ENCODE results near the gene PTPRU.
A peak's percentile ranks its signal among the peaks of the same experiment; 100 is the strongest.

PTPRU gene

DNA sequence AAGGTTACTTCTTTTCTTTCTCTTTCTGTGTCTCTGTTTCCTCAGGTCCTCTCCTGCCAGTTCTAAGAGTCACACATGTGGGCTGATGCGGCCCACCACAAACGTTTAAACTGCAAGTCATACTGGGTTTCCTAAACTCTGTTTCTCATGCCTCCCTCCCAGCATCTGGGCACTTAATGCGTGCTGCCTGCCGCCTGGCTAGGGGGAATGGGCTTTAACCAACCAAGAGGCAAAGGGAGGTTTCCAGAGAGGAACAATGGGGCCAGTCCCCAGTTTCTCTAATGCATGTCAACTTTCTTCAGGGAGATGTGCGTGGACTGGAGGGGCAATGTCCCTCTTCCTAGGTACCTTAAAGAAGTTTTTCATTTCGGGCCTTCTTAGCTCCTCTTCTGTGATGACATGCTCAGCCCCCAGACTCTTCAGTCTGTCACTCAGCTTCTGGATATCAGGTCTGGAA is 34.7 kb upstream of the PTPRU start:
- TF ChIP-seq EZH2phosphoT487 (conservative IDR thresholded peaks at IDR 0.05; ENCODE audit: low read length) = no peak
- TF ChIP-seq, protein P1, sequence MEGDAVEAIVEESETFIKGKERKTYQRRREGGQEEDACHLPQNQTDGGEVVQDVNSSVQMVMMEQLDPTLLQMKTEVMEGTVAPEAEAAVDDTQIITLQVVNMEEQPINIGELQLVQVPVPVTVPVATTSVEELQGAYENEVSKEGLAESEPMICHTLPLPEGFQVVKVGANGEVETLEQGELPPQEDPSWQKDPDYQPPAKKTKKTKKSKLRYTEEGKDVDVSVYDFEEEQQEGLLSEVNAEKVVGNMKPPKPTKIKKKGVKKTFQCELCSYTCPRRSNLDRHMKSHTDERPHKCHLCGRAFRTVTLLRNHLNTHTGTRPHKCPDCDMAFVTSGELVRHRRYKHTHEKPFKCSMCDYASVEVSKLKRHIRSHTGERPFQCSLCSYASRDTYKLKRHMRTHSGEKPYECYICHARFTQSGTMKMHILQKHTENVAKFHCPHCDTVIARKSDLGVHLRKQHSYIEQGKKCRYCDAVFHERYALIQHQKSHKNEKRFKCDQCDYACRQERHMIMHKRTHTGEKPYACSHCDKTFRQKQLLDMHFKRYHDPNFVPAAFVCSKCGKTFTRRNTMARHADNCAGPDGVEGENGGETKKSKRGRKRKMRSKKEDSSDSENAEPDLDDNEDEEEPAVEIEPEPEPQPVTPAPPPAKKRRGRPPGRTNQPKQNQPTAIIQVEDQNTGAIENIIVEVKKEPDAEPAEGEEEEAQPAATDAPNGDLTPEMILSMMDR (IDR thresholded peaks at IDR 0.05; ENCODE audit: insufficient read depth, low read length, poor library complexity, severe bottlenecking) = no peak
- H3F3A ChIP-seq (ENCODE audit: insufficient read depth) = no peaks in the 10 kb centered on the region
- H3K79me2 ChIP-seq (ENCODE audit: insufficient read depth, low read length) = no peaks in the 10 kb centered on the region
- no peaks in the 10 kb centered on the region for H4K20me1 ChIP-seq (ENCODE audit: low read depth, low read length)
- no peak overlapping the region for H3K4me2 ChIP-seq (ENCODE audit: low read depth, low read length, poor library complexity, severe bottlenecking)
- H3K9ac ChIP-seq (ENCODE audit: low read length) = no peak overlapping the region
- H3K36me3 ChIP-seq (ENCODE audit: low read length) = no peaks in the 10 kb centered on the region
- no peaks in the 10 kb centered on the region for H3K9me3 ChIP-seq (ENCODE audit: insufficient read depth, low read length)
- H3K4me3 ChIP-seq (ENCODE audit: insufficient read depth, low read length, poor library complexity, severe bottlenecking) = no peak overlapping the region
- H3K27ac ChIP-seq (ENCODE audit: low read depth, low read length) = no peak overlapping the region
- no peaks in the 10 kb centered on the region for H3K27me3 ChIP-seq (ENCODE audit: low read length)
- no peak overlapping the region for H2AFZ ChIP-seq (ENCODE audit: low read depth, low read length, severe bottlenecking)
- no peaks in the 10 kb centered on the region for H3K9me2 ChIP-seq (replicated peaks; ENCODE audit: insufficient read depth, low read length)

DNA sequence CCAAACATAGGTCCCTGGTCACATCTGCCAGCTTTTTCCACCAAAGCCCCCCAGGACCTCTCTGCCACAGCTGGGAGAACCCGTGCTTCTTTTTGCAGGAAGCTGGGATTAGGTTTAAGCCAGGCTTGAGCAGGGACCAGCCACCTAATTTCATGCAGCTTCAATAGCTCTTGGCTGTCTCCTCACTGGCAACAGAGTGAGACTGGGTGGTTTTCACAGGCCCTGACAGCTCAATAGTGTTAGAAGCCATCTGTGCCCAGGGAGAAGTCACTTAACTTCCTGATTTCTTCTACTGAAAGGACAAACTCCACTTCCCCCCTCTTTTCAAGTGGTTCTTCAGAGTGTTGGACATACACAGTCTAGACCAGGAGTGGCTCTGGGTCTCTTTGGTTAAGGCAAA is 34.3 kb upstream of the PTPRU start:
- no peak overlapping the region for H2AFZ ChIP-seq (ENCODE audit: low read depth, low read length, severe bottlenecking)
- H3F3A ChIP-seq (ENCODE audit: insufficient read depth) = no peaks in the 10 kb centered on the region
- no peak for TF ChIP-seq EZH2phosphoT487 (conservative IDR thresholded peaks at IDR 0.05; ENCODE audit: low read length)
- TF ChIP-seq, protein P1 (IDR thresholded peaks at IDR 0.05; ENCODE audit: insufficient read depth, low read length, poor library complexity, severe bottlenecking) = no peak
- H3K36me3 ChIP-seq (ENCODE audit: low read length) = no peaks in the 10 kb centered on the region
- no peaks in the 10 kb centered on the region for H3K79me2 ChIP-seq (ENCODE audit: insufficient read depth, low read length)
- H3K9me2 ChIP-seq (replicated peaks; ENCODE audit: insufficient read depth, low read length) = no peaks in the 10 kb centered on the region
- H3K27me3 ChIP-seq (ENCODE audit: low read length) = no peaks in the 10 kb centered on the region
- no peak overlapping the region for H3K4me2 ChIP-seq (ENCODE audit: low read depth, low read length, poor library complexity, severe bottlenecking)
- H3K27ac ChIP-seq (ENCODE audit: low read depth, low read length) = no peak overlapping the region
- no peak overlapping the region for H3K4me3 ChIP-seq (ENCODE audit: insufficient read depth, low read length, poor library complexity, severe bottlenecking)
- no peaks in the 10 kb centered on the region for H3K9me3 ChIP-seq (ENCODE audit: insufficient read depth, low read length)
- H3K9ac ChIP-seq (ENCODE audit: low read length) = no peak overlapping the region
- H4K20me1 ChIP-seq (ENCODE audit: low read depth, low read length) = no peaks in the 10 kb centered on the region

DNA sequence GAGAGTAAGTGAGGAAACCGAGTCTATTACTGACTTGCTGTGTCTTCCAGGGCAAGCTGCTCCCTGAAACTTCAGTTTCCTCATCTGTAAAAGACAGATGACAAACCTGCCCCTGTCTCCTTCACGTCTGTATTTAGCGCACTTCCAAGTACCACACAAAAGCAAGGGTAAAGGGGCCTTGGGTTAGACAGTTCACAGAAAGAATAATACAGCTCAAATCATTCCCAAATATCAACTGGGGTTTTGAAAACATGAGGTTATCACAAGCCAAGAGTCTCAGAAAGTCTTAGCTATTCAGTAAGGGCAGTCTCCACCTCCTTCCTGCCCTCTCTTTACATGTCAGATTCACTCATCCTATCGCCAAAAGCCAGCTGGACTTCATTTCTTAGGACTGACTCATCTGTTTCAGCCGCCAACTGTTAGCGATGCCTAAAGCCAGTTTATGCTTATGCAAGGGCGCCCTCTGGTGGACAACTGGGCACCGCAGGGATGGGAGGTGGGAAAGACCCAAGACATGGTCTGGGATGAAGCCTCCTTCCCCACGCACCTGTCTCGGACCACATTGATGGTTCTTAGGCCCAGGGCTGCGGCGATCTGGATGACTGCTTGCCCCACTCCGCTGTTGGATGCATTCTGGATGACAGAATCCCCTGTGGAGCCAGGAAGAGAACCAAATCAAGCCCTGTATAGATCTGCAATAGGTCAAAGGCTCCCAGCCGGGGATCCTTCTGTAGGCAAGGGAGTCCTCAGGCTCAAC is 33.6 kb upstream of the PTPRU start:
- Histone ChIP-seq H3K36me3 (ENCODE audit: low read length) (no peaks in the 10 kb centered on the region), H3K9ac (ENCODE audit: low read length) (no peak overlapping the region), H3K79me2 (ENCODE audit: insufficient read depth, low read length) (no peaks in the 10 kb centered on the region), H2AFZ (ENCODE audit: low read depth, low read length, severe bottlenecking) (no peak overlapping the region), H3F3A (ENCODE audit: insufficient read depth) (no peaks in the 10 kb centered on the region), H3K9me2 (replicated peaks; ENCODE audit: insufficient read depth, low read length) (no peaks in the 10 kb centered on the region), H3K4me2 (ENCODE audit: low read depth, low read length, poor library complexity, severe bottlenecking) (no peak overlapping the region), H3K27ac (ENCODE audit: low read depth, low read length) (no peak overlapping the region), H3K27me3 (ENCODE audit: low read length) (no peaks in the 10 kb centered on the region), H4K20me1 (ENCODE audit: low read depth, low read length) (no peaks in the 10 kb centered on the region), H3K9me3 (ENCODE audit: insufficient read depth, low read length) (no peaks in the 10 kb centered on the region), H3K4me3 (ENCODE audit: insufficient read depth, low read length, poor library complexity, severe bottlenecking) (no peak overlapping the region)
- TF ChIP-seq EZH2phosphoT487 (conservative IDR thresholded peaks at IDR 0.05; ENCODE audit: low read length) = no peak
- TF ChIP-seq, protein P1 (IDR thresholded peaks at IDR 0.05; ENCODE audit: insufficient read depth, low read length, poor library complexity, severe bottlenecking) = peak; percentile 98
